Loucy (cell line): ENCODE data around the gene LRRC73.
"Not testable (repeated sequence)": the region's sequence is repeated elsewhere in the genome, so short reads cannot be mapped to it uniquely, and the experiment has no call there.

Source experiments
- EZH2phosphoT487 ChIP-seq: fragments of 200-600 bp; IDR thresholded peaks from 2 replicates; pipeline ENCODE4 v1.6.1; 2018; ENCODE audit warnings: antibody characterized with exemption, mild to moderate bottlenecking, moderate library complexity, borderline replicate concordance
- TF ChIP-seq, protein P1 (sequence below): fragments of 200-600 bp; sonication (generic); conservative IDR thresholded peaks from 2 replicates; pipeline ENCODE4 v1.5.1; 2014; ENCODE audit warnings: mild to moderate bottlenecking, antibody characterized with exemption, low read length

DNA sequence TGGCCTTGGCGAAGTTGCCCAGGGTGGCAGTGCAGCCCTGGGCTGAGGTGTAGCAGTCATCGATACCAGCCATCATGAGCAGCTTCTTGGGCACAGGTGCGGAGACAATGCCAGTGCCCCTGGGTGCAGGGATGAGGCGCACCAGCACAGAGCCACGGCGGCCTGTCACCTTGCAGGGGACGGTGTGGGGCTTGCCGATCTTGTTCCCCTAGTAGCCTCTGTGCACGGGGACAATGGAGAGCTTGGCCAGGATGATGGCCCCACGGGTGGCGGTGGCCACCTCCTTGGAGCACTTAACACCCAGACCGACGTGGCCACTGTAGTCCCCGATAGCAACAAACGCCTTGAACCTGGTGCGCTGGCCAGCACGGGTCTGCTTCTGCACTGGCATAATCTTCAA, 28.8 kb upstream of the LRRC73 start:
- TF ChIP-seq, protein P1, sequence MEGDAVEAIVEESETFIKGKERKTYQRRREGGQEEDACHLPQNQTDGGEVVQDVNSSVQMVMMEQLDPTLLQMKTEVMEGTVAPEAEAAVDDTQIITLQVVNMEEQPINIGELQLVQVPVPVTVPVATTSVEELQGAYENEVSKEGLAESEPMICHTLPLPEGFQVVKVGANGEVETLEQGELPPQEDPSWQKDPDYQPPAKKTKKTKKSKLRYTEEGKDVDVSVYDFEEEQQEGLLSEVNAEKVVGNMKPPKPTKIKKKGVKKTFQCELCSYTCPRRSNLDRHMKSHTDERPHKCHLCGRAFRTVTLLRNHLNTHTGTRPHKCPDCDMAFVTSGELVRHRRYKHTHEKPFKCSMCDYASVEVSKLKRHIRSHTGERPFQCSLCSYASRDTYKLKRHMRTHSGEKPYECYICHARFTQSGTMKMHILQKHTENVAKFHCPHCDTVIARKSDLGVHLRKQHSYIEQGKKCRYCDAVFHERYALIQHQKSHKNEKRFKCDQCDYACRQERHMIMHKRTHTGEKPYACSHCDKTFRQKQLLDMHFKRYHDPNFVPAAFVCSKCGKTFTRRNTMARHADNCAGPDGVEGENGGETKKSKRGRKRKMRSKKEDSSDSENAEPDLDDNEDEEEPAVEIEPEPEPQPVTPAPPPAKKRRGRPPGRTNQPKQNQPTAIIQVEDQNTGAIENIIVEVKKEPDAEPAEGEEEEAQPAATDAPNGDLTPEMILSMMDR: not testable (repeated sequence)
- TF ChIP-seq EZH2phosphoT487: not testable (repeated sequence)
